Thyroid gland (tissue), 4 donors: ENCODE data around the gene DPEP1. TPM values are rescaled to one million over a fixed set of nuclear protein-coding genes. Genes with fewer than 3 reads are reported as not detected.
"Not testable (repeated sequence)": the region's sequence is repeated elsewhere in the genome, so short reads cannot be mapped to it uniquely, and the experiment has no call there.

Experiments used
- DNase-seq, 2 donors: peaks; one replicate each; pipeline ENCODE4 v3.0.0-alpha.2; 2019
- H3K27ac ChIP-seq, 3 donors: fragments of 200-600 bp; sonication (generic); 1 replicate in 2 of 3; 2 replicates in 1 of 3; pipeline ENCODE4 v1.5.1; 2016 to 2019; ENCODE audit warnings: mild to moderate bottlenecking in 1 of 3, moderate library complexity in 1 of 3
- H3K27me3 ChIP-seq: fragments of 200-600 bp; sonication (generic); one replicate; pipeline ENCODE4 v1.5.1; 2019
- H3K36me3 ChIP-seq, 2 donors: fragments of 200-600 bp; sonication (generic); one replicate each; pipeline ENCODE4 v1.5.1; 2016 to 2019
- H3K4me1 ChIP-seq, 2 donors: fragments of 200-600 bp; sonication (generic); one replicate each; pipeline ENCODE4 v1.5.1; 2017 to 2019
- H3K4me3 ChIP-seq, 3 donors: fragments of 200-600 bp; sonication (generic); replicated peaks in 1 of 3; 1 replicate in 2 of 3; 2 replicates in 1 of 3; pipeline ENCODE4 v1.5.1; 2016; ENCODE audit warnings: mild to moderate bottlenecking in 1 of 3
- H3K9me3 ChIP-seq: fragments of 200-600 bp; sonication (generic); one replicate; pipeline ENCODE4 v1.5.1; 2017
- POLR2A ChIP-seq, 2 donors: fragments of 450-650 bp; IDR thresholded peaks; one replicate each; pipeline ENCODE4 v1.6.1; 2017; ENCODE audit warnings: antibody characterized with exemption in 2 of 2, mild to moderate bottlenecking in 2 of 2, moderate library complexity in 1 of 2
- WGBS, 2 donors: methylation state at CpG; one replicate each; pipeline ENCODE4 v1.1.5; 2017; 5-methylcytosine and 5-hydroxymethylcytosine counted together
- intact Hi-C: fragments of 100-400 bp; cut with DNase I; formaldehyde crosslinking; loops from one replicate; pipeline ENCODE4 v1.15.1; 2023
- total RNA-seq, 4 donors: library from RNA; depleted of rRNA; stranded (reverse); fragments of >200 nt; gene quantifications; one replicate each; pipeline ENCODE4 v1.2.3, GENCODE V29; 2016
- TF ChIP-seq, protein P1 (sequence below), 6 experiments: fragments of 200-600 bp in 3 of 6; fragments of 450-650 bp in 3 of 6; sonication (generic) in 3 of 6; IDR thresholded peaks; one replicate each; pipeline ENCODE4 v1.5.1; 2016 to 2019; ENCODE audit warnings: antibody characterized with exemption in 6 of 6, mild to moderate bottlenecking in 2 of 6, inconsistent platforms in 1 of 6, moderate library complexity in 1 of 6

DPEP1 gene
- total RNA-seq, 4 donors from 2014 or later = 0.29 to 5.0 (median 1.3) TPM

DNA sequence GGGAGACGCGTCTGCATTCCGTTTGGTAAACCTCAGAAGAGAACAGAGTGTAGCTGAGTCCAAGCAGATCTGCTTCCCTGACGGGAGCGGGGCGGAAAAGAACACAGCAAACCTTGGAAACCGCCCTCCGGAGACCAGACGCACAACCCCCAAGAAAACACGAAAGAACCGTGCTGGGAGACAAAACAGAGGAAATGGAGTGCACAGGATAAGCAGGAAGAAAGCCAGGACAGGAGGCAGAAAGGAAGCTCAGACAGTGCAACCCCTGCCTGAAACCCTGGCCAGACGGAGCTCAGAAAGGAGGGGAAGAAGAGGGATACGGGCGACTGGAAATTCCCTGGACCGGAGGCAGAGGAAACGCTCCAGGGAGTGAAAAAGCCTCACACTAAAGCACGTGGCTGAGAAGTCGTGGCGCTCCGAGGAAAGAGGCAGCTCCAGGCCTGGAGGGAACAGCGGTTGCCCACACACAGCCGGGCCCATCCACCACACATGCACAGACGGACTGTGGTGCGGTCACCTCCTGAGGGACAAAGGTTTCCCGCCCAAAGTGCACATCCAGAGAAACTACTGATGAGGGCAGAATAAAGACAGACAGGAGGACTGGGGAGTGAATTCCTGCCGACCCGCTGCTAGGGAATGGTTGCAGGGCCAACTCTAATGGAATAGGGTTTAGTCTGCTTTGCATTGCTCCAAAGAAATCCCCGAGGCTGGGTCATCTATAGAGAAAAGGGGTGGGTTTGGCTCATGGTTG is 10.2 kb downstream of the DPEP1 start:
- no peaks in the 10 kb centered on the region for H3K36me3 ChIP-seq
- no peak for TF ChIP-seq POLR2A (IDR thresholded peaks at IDR 0.05)
- TF ChIP-seq, protein P1, sequence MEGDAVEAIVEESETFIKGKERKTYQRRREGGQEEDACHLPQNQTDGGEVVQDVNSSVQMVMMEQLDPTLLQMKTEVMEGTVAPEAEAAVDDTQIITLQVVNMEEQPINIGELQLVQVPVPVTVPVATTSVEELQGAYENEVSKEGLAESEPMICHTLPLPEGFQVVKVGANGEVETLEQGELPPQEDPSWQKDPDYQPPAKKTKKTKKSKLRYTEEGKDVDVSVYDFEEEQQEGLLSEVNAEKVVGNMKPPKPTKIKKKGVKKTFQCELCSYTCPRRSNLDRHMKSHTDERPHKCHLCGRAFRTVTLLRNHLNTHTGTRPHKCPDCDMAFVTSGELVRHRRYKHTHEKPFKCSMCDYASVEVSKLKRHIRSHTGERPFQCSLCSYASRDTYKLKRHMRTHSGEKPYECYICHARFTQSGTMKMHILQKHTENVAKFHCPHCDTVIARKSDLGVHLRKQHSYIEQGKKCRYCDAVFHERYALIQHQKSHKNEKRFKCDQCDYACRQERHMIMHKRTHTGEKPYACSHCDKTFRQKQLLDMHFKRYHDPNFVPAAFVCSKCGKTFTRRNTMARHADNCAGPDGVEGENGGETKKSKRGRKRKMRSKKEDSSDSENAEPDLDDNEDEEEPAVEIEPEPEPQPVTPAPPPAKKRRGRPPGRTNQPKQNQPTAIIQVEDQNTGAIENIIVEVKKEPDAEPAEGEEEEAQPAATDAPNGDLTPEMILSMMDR (IDR thresholded peaks at IDR 0.05) = no peak
- H3K27ac ChIP-seq = no peak overlapping the region
- no peaks in the 10 kb centered on the region for H3K27me3 ChIP-seq
- no peak overlapping the region for H3K4me3 ChIP-seq
- H3K9me3 ChIP-seq = no peaks in the 10 kb centered on the region
- H3K4me1 ChIP-seq = no peaks in the 10 kb centered on the region
- intact Hi-C loops = no loop called here
- DNase-seq = no peak
- 34% methylated on average over 26 to 28 of the region's 28 CpGs for WGBS, 2 donors

DNA sequence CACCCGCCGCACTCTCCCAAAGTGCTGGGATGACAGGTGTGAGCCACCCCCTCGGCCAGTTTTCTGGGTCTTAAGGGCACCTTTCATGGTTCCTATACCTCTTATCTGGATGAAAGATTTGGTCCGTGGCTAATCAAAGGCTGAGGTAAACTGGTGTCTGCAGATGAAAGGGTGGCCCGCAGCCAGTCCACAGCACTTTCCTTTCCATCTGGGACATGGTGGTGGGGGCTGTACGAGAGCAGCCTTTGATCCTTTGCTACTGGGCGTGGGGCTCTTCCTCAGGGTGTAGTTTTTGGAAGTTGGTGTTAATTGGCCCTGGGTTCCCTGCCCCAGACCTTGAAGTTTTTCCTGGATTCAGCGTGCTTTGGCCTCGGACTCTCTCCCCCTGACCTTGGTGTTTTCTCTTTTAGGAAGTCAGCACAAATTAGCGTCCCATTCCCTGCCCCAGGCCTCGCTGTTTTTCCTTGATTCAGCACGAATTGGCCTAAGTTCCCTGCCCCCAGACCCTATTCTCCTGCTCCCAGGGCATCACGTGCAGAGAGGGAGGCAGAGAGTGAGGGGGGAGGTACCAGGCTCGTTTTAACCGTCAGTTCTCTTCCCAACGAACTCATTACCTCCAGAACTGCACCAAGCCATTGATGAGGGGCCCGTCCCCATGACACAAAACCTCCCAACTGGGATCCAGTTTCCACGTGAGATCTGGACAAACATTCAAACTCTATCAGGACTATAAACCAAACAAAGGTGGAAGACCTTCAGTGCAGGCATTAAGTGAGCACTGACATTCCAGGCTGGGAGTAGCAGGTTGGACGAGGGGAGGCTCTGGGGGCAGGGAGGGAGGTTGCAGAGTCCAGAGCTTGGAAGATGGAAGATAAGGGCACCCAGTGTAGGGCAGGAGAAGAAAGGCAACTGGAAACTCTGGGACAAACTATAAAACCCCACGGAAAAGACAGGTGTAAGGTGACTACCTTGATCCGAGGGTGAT is 11.6 kb downstream of the DPEP1 start:
- Histone ChIP-seq H3K9me3 (no peaks in the 10 kb centered on the region), H3K27ac (no peak overlapping the region), H3K36me3 (no peaks in the 10 kb centered on the region), H3K4me1 (no peaks in the 10 kb centered on the region), H3K4me3 (no peak overlapping the region), H3K27me3 (no peaks in the 10 kb centered on the region)
- TF ChIP-seq POLR2A (IDR thresholded peaks at IDR 0.05) = no peak
- TF ChIP-seq, protein P1 (IDR thresholded peaks at IDR 0.05) = no peak
- WGBS, 2 donors = 48 to 58% methylated on average over 21 of the region's 21 CpGs
- intact Hi-C loops = no loop called here
- no peak for DNase-seq

DNA sequence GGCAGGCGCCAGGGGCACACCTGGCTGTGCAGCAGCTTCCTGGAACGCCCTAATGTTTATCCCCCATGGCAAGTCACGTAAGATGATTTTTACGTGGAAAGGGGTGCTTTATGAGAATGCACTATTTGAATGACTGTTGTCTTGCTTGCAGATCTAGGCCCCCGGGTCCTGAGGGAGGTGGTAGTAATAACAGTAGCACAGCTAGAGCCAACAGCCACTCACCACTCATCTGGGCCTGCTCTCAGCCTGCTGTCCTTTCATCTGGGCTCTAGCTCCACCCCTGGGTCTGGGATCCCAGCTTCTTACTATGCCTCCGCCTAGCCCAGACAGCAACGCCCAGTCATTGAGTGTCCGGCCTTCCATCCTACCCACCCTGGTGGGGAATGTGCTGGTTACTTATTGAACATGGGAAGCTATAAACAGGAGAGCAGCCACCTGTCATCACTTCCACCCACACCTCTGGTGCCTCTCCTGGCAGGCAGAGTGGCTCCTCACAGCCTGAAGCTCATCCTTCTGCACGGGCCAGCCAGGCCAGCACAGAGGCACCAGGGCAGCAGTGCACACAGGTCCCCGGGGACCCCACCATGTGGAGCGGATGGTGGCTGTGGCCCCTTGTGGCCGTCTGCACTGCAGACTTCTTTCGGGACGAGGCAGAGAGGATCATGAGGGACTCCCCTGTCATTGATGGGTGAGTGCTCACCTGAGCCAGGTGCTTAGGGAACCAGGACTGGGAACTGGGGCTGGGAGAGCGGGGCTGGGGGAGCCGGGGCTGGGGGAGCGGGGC is 16.6 kb downstream of the DPEP1 start:
- Histone ChIP-seq H3K27me3 (no peaks in the 10 kb centered on the region), H3K36me3 (no peaks in the 10 kb centered on the region), H3K9me3 (no peaks in the 10 kb centered on the region), H3K4me3 (no peak overlapping the region), H3K4me1 (no peaks in the 10 kb centered on the region), H3K27ac (no peak overlapping the region)
- WGBS, 2 donors = 94 to 96% methylated on average over 9 to 13 of the region's 17 CpGs
- intact Hi-C loops = no loop called here
- no peak for DNase-seq
- no peak for TF ChIP-seq POLR2A (IDR thresholded peaks at IDR 0.05)
- TF ChIP-seq, protein P1 (IDR thresholded peaks at IDR 0.05) = no peak

DNA sequence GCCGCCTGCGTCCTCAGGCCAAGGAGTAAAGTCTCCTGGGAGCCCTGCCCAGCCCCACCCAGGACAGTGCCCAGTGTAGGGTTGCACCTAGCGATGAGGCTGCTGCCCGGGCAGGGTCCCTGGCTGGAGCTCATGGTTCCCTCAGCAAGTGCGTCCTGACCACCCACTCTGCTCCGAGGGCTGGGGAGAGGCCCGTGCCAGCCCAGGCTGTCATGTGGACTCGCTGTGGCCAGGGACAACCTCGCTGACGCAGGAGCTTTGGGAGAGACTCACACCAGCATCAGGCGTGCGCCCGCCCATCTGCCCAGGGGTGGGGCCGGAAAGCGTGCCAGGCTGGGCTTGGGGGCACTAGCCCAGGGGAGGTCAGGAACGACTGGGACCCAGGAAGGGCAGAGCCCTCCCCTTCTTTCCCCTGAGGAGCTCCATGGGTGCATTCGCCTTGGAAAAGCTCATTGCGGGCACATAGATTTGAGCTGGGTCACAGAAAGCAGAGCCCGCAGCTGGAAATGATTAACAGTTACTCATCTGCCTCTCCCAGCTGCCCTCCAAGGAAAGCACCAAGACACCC is 19.7 kb downstream of the DPEP1 start:
- H3K27me3 ChIP-seq = no peaks in the 10 kb centered on the region
- no peaks in the 10 kb centered on the region for H3K36me3 ChIP-seq
- 63 to 86% methylated on average over 1 to 12 of the region's 19 CpGs for WGBS, 2 donors
- no peaks in the 10 kb centered on the region for H3K4me1 ChIP-seq
- intact Hi-C loops = no loop called here
- no peak overlapping the region for H3K4me3 ChIP-seq
- TF ChIP-seq, protein P1 (IDR thresholded peaks at IDR 0.05) = no peak
- no peak for TF ChIP-seq POLR2A (IDR thresholded peaks at IDR 0.05)
- no peak for DNase-seq
- no peaks in the 10 kb centered on the region for H3K9me3 ChIP-seq
- H3K27ac ChIP-seq = no peak overlapping the region

DNA sequence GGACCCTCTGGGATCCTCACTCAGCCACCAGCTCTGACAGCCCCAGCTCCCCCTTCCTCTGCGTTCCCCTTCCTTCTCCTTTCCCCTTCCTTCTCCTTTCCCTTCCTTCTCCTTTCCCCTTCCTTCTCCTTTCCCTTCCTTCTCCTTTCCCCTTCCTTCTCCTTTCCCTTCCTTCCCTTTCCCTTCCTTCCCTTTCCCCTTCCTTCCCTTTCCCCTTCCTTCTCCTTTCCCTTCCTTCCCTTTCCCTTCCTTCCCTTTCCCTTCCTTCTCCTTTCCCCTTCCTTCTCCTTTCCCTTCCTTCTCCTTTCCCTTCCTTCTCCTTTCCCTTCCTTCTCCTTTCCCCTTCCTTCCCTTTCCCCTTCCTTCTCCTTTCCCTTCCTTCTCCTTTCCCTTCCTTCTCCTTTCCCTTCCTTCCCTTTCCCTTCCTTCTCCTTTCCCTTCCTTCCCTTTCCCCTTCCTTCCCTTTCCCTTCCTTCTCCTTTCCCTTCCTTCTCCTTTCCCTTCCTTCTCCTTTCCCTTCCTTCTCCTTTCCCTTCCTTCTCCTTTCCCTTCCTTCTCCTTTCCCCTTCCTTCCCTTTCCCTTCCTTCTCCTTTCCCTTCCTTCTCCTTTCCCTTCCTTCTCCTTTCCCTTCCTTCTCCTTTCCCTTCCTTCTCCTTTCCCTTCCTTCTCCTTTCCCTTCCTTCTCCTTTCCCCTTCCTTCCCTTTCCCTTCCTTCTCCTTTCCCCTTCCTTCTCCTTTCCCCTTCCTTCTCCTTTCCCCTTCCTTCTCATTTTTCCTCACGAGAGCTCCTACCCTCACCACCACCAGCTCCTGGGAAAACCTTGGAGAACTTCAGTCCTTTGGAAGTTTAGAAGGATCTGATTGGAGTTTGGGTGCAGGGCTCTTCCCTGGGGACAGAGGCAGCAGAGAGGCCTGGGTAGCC is 21.3 kb downstream of the DPEP1 start:
- intact Hi-C loops, H3K27ac ChIP-seq, DNase-seq, H3K36me3 ChIP-seq, H3K9me3 ChIP-seq, H3K4me3 ChIP-seq, H3K4me1 ChIP-seq, H3K27me3 ChIP-seq: not testable (repeated sequence)
- 62 to 65% methylated on average over 2 of the region's 2 CpGs for WGBS, 2 donors
